SK-MEL-5 (cell line): ENCODE data around the gene CCNC. TPM values are rescaled to one million over a fixed set of nuclear protein-coding genes. Genes with fewer than 3 reads are reported as not detected.

Source experiments
- DNase-seq: peaks from one replicate; pipeline ENCODE4 v3.0.0-alpha.2; 2016; ENCODE audit warnings: low read depth, low spot score
- in situ Hi-C: cut with HindIII; loops from 2 replicates; pipeline ENCODE4 v1.10.0; 2016; ENCODE audit warnings: low sequenced_read_pairs, high pct_unique_total_duplicates, low pct_unique_long_range_greater_than_20kb
- total RNA-seq: library from RNA; depleted of rRNA; stranded (reverse); fragments of >200 nt; shearing (Covaris generic); gene quantifications from 2 replicates; pipeline ENCODE4 v1.2.3, GENCODE V29; 2014

The CCNC gene
- total RNA-seq, 1 experiment from 2014 or later, result 105 TPM

- no peak for DNase-seq
- in situ Hi-C loops, result no loop called here
These were observed 5.3 kb downstream of the CCNC start for GRCh38 chr6:99563056-99563723.

GRCh38 chr6:99560668-99561067, 7.8 kb downstream of the CCNC start:
- DNase-seq, result no peak
- in situ Hi-C loops, result no loop called here

GRCh38 chr6:99559057-99559456, 9.4 kb downstream of the CCNC start:
- in situ Hi-C loops, result no loop called here

GRCh38 chr6:99553888-99554287, 14.6 kb downstream of the CCNC start:
- no peak for DNase-seq
- in situ Hi-C loops, result no loop called here

More at GRCh38 chr6:99559057-99559456, 9.4 kb downstream of the CCNC start:
- DNase-seq, result no peak

GRCh38 chr6:99550046-99550748, 18.3 kb downstream of the CCNC start:
- no peak for DNase-seq

GRCh38 chr6:99548706-99549105, 19.8 kb downstream of the CCNC start:
- in situ Hi-C loops, result no loop called here
- DNase-seq, result no peak

More at GRCh38 chr6:99550046-99550748, 18.3 kb downstream of the CCNC start:
- in situ Hi-C loops, result no loop called here

GRCh38 chr6:99547526-99547925, 20.9 kb downstream of the CCNC start:
- no peak for DNase-seq
- in situ Hi-C loops, result no loop called here

- in situ Hi-C loops, result no loop called here
- DNase-seq, result no peak
These were observed 23.0 kb downstream of the CCNC start for GRCh38 chr6:99545442-99545841.

- in situ Hi-C loops, result no loop called here
- no peak for DNase-seq
These were observed 24.5 kb downstream of the CCNC start for GRCh38 chr6:99543968-99544367.

GRCh38 chr6:99530627-99531026, 37.8 kb downstream of the CCNC start:
- DNase-seq, result no peak
- in situ Hi-C loops, result loop anchor here (10.0 kb wide), 1 partner anchor 54 kb away; no protein-coding TSS in a partner anchor

- in situ Hi-C loops, result no loop called here
- peak; percentile 11 for DNase-seq
These were observed 45.9 kb downstream of the CCNC start for GRCh38 chr6:99522531-99522930.

GRCh38 chr6:99521633-99522151, 46.8 kb downstream of the CCNC start:
- in situ Hi-C loops, result no loop called here
- no peak for DNase-seq

- peak; percentile 83 for DNase-seq
- in situ Hi-C loops, result no loop called here
These were observed 47.4 kb downstream of the CCNC start for GRCh38 chr6:99520855-99521632.

- in situ Hi-C loops, result no loop called here
- DNase-seq, result no peak
These were observed 49.0 kb downstream of the CCNC start for GRCh38 chr6:99519446-99519845.

- no peak for DNase-seq
- in situ Hi-C loops, result no loop called here
These were observed 54.4 kb downstream of the CCNC start for GRCh38 chr6:99514089-99514488.

- in situ Hi-C loops, result no loop called here
These were observed 56.4 kb downstream of the CCNC start for GRCh38 chr6:99512033-99512432.

GRCh38 chr6:99507648-99508047, 60.8 kb downstream of the CCNC start:
- no peak for DNase-seq
- in situ Hi-C loops, result no loop called here

More at GRCh38 chr6:99512033-99512432, 56.4 kb downstream of the CCNC start:
- DNase-seq, result no peak

- in situ Hi-C loops, result no loop called here
These were observed 66.7 kb downstream of the CCNC start for GRCh38 chr6:99501762-99502161.

More at GRCh38 chr6:99501762-99502161, 66.7 kb downstream of the CCNC start:
- no peak for DNase-seq
